Renal pelvis (tissue), 4 donors: ENCODE results near the gene GGACT. TPM values are rescaled to one million over a fixed set of nuclear protein-coding genes. Genes with fewer than 3 reads are reported as not detected.
"Not testable (repeated sequence)": the region's sequence is repeated elsewhere in the genome, so short reads cannot be mapped to it uniquely, and the experiment has no call there.

ENCODE experiments used
- DNase-seq: peaks from one replicate; pipeline ENCODE4 v3.0.0-alpha.2; 2013
- polyA plus RNA-seq, 3 donors: library from polyadenylated mRNA; unstranded; fragments of 120-200 nt; gene quantifications; one replicate each; pipeline ENCODE4 v1.2.1, GENCODE V29; 2013; ENCODE audit not compliant: insufficient read length in 3 of 3

Gene GGACT
- polyA plus RNA-seq, 3 donors, result 4.1 to 5.0 (median 4.9) TPM

DNA sequence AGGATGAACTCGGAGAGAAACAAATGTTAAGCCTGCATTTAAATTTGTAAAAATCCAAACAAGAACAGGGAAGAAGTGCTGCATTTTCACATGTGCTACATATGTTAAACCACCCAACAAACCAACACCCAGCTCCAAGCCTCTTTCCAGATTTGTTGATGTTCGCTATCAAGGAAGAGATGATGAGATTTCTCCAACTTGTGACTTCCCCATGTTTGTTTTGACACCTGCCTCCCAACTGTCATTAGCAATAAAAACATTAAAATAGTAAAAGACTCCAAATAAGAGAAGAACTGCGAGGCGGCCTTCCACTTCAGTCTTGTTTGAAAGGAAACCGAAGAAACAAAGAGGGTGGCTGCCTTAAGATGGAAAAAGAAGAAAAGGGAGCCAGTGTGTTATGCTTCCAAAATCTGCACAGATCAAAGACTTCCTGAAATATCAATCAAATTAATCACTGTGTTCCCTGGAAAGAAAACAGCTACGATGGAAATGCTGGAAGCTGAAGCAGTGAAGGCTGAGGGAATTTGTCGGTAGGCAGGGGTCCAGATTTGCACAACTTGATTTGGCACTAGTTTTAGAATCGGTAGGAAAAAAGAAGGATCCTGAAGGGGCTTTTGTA lies 14.0 kb upstream of the GGACT start:
- peak; percentile 59 for DNase-seq

DNA sequence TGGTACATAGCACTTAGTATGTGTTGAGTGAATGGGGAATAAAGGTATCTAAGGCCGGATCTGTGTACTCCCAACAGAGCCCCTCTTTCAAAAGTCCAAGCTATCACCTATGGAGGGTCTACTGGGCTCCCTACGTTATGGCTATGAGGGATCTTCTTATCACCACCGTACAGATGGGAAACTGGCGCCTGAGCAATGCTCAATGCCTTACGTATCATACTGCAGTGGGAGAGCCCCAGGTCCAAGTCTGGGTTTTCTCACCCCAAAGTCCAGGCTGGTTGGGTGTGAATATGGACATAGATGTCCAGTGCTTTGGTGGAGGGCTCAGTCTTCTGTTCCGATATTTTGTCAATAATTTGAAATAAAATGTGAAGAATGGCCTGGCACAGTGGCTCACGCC lies 13.1 kb upstream of the GGACT start:
- DNase-seq, result no peak

GRCh38 chr13:100600915-100601314 lies 12.3 kb upstream of the GGACT start:
- DNase-seq, result no peak

DNA sequence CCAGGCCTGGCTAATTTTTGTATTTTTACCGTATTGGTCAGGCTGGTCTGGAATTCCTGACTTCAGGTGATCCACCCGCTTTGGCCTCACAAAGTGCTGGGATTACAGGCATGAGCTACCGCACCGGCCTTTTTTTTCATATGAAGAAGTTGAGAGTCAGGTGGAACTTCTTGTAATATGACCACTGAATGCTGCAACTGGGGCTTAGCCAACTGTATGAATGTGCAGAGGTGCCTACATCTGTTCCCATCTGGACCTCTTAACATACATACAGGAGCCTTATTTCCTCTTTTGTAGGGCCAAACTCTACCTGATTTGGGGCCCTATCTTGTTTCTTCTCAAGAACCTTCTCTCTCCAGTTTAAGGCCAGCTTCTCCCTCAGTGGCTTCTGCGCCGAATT lies 11.9 kb upstream of the GGACT start:
- no peak for DNase-seq

GRCh38 chr13:100597253-100597652 lies 8.7 kb upstream of the GGACT start:
- no peak for DNase-seq

DNA sequence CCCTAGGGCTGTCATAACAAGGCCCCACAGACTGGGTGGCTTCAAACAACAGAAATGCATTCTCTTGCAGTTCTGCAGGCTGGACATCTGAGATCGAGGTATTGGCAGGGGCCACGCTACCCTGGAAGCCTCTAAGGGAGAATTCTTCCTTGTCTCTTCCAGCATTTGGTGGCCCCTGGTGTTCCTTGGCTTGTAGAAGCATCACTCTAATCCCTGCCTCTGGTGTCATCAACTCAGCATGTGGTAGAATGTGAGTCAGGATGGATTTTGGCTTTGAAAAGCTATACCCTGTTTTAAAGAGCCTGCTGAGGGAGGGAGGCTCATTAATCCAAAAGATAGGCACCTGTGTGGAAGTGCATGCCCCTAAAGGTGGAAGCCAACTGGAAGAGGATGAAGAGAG lies 7.9 kb upstream of the GGACT start:
- DNase-seq, result no peak

GRCh38 chr13:100594731-100595130 lies 6.1 kb upstream of the GGACT start:
- no peak for DNase-seq

GRCh38 chr13:100594255-100594654 lies 5.7 kb upstream of the GGACT start:
- no peak for DNase-seq

DNA sequence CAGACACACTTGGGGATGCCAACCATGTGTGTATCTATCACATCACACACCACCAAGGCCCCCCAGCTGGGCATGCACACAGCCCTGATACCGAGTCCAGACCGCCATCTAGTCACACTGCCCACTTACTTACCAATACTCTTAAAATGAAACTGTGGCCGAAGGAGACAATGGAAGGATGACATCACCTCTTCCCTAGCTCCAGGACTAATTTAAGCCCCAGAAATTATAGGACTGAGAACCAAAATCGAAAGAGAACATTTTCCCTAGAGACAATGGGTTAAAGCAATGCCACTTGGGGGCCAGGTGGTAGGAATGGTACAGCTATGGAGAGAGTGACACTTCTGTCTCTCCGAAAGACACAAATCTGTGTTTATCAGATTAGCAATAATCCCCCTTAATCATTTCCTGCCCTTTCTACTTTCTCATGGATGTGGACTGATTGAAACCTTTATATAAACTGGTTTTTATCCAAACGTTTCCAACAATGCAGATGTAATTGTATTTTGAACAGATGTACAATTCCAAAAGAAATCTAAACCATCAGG lies 663 bp upstream of the GGACT start:
- no peak for DNase-seq

DNA sequence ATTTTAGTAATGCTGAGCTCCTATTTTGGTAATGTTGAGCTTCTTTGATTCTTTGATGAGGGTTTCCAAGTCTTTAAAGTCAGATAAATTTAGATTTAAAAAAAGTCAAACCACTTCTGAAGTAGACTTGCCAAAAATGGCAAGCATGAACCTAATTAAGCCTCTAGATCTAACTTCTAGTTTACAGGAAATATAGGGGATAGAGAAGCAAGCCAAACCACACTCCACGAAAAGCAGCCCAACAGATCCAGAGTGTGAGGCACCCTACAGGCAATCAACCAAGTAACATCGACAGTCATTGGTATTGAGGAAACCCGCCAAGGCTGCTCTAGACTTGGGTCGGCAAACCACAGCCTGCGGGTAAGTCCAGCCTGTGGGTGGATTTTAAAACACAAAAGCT lies 3.7 kb downstream of the GGACT start:
- DNase-seq, result no peak

- DNase-seq, result no peak
These were observed 7.1 kb downstream of the GGACT start for GRCh38 chr13:100581504-100581903.

GRCh38 chr13:100581030-100581429 lies 7.6 kb downstream of the GGACT start:
- no peak for DNase-seq

DNA sequence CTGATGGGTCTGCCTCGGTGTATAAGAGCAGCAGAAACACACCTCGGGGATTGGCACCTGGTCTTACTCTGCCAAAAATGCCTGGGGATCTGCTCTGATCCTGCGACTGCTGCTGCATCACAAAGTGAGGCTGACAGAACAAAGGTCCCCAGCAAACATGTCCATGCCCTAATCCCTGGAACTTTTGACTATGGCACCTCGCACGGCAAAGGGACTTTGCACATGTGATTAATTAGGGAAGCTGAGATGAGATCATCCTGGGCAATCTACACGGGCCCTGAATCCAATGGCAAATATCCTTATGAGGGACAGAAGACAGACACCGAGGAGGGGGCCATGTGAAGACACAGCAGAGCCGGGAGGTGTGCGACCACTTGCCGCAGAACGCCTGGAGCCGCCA lies 8.5 kb downstream of the GGACT start:
- no peak for DNase-seq

DNA sequence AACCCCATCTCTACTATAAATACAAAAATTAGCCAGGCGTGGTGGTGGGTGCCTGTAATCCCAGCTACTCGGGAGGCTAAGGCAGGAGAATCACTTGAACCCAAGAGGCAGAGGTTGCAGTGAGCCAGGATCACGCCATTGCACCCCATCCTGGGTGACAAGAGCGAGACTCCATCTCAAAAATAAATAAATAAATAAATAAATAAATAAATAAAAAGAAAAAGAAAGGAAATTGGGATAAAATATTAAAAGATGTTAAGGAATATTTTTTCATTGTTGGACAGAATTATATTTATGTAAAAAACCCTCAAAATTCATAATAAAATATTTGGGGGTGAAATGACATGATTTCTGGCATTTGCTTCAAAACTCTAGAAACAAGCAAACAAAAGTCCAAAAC lies 11.3 kb downstream of the GGACT start:
- not testable (repeated sequence) for DNase-seq

DNA sequence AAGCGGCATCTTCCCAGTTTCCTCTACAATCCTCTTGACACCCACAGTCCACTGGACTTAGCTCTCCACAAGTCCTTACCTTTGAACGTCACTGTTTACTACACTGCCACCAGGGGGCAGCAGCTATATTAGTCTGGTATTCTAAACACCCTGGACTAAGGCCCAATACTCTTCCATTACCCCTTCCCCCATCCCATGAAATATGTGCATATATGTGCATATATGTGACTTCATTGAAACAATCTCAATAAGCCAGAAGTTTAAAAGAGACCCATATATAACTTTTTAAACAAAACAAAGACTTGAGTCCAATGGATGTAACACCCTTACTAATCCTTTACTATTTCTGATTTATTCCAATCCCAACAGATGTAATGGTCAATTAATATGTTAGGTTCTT lies 15.5 kb downstream of the GGACT start:
- DNase-seq, result peak; percentile 36

GRCh38 chr13:100566543-100566942 lies 22.0 kb downstream of the GGACT start:
- no peak for DNase-seq

- no peak for DNase-seq
These were observed 23.3 kb downstream of the GGACT start for GRCh38 chr13:100565286-100565685.

- DNase-seq, result no peak
These were observed 24.0 kb downstream of the GGACT start for GRCh38 chr13:100564444-100565223.

- no peak for DNase-seq
These were observed 24.8 kb downstream of the GGACT start for GRCh38 chr13:100563779-100564178.

- no peak for DNase-seq
These were observed 26.9 kb downstream of the GGACT start for GRCh38 chr13:100561599-100562204.

DNA sequence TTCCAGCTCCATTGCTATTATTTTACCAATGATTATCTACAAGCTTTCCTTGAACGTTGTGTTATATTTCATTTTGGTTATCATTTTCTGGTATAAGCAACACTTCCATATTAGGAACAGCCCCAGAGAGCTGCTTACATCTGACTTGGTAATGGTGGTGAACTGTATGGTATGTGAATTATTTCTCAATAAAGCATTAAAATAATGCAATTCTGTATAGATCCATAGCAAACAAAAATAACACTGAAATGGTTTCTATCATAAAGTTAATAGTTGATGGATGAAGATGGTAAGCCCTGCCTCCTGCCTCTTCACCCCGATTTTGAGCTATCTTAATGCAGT lies 27.5 kb downstream of the GGACT start:
- no peak for DNase-seq

DNA sequence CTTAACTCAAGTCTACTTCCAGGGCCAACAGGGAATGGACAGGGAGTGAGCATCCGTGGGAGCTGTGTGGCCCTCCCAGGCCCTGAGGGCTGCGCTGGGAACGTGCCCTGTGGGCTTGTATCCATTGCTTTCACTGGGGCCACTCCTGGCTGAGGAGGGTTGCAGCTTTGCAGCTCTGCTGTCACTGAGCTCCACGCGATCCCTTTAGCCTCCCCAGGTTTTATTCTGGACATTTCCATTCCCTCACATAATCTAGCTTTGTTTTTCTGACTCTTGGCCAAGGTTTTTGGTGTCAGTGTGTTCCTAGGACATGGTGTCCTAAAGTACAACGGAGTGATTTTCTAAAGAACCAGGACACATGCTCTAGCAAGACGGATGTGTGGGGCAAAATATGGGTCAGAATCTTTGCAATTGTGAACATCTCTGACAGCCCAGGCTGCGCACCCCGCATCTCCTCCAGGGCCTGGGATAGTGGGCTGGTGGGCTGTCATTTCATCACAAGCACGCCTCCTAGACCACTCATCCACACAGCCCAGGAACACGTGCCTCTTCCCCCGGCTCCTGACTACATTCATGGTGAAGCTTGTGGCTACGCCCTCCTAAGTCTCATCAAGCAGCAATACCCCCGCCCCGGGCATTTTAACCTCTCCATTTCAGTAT lies 28.0 kb downstream of the GGACT start:
- DNase-seq, result no peak

GRCh38 chr13:100559886-100560285 lies 28.7 kb downstream of the GGACT start:
- no peak for DNase-seq
